ENCODE measurements around the gene CYP2A13.
"Not testable (repeated sequence)": the region's sequence is repeated elsewhere in the genome, so short reads cannot be mapped to it uniquely, and the experiment has no call there.

The CYP2A13 gene

GRCh38 chr19:41135390-41136384 lies 47.4 kb downstream of the CYP2A13 start:
- not testable (repeated sequence) for H3K79me2 ChIP-seq (ENCODE audit: control insufficient read depth, insufficient read depth, low read length, poor library complexity); H3K23ac ChIP-seq (ENCODE audit: low read length); H3K36me3 ChIP-seq (ENCODE audit: control insufficient read depth in 1 of 2, insufficient read depth in 2 of 2, low read length in 2 of 2); H3K27me3 ChIP-seq (ENCODE audit: insufficient read depth, low read length); H4K12ac ChIP-seq (ENCODE audit: low read depth, low read length); H3K9me3 ChIP-seq (ENCODE audit: insufficient read depth, low read depth, low read length); H3K27ac ChIP-seq (ENCODE audit: low read depth, low read length); H3K9ac ChIP-seq (ENCODE audit: low read length); H3K4ac ChIP-seq (ENCODE audit: low read depth, low read length); H3K4me1 ChIP-seq (ENCODE audit: control insufficient read depth in 1 of 2, insufficient read depth in 2 of 2, low read length in 2 of 2); H2BK120ac ChIP-seq (ENCODE audit: insufficient read depth, low read length, poor library complexity); H3K79me1 ChIP-seq (ENCODE audit: low read length); H3K18ac ChIP-seq (ENCODE audit: low read length); H3K14ac ChIP-seq (ENCODE audit: low read length); H2AK5ac ChIP-seq (ENCODE audit: low read length); H2BK5ac ChIP-seq (ENCODE audit: low read depth, low read length, poor library complexity); H2BK12ac ChIP-seq (ENCODE audit: low read length)
- peak overlapping the region; percentile 15 for H2AFZ ChIP-seq (ENCODE audit: insufficient read depth, low read length, poor library complexity)
- peak; percentile 52 to 60 for DNase-seq
- peak overlapping the region; percentile 45 for H4K91ac ChIP-seq (ENCODE audit: low read depth, low read length)
- H4K8ac ChIP-seq (ENCODE audit: low read depth, low read length), result peak overlapping the region; percentile 41
- peak overlapping the region; percentile 67 for H3K4me2 ChIP-seq (ENCODE audit: low read length)
- no CpG with 5 or more reads among the region's 76 CpGs for WGBS (ENCODE audit: extremely low coverage, insufficient coverage, insufficient read length)
- H3K4me3 ChIP-seq (ENCODE audit: low read depth, low read length), result peak overlapping the region; percentile 54

- Histone ChIP-seq H3K36me3 (ENCODE audit: control insufficient read depth in 1 of 2, insufficient read depth in 2 of 2, low read length in 2 of 2) (no peaks in the 10 kb centered on the region), H3K4ac (ENCODE audit: low read depth, low read length) (no peak overlapping the region), H3K27ac (ENCODE audit: low read depth, low read length) (no peak overlapping the region), H2BK120ac (ENCODE audit: insufficient read depth, low read length, poor library complexity) (no peak overlapping the region), H2BK12ac (ENCODE audit: low read length) (no peak overlapping the region), H3K79me1 (ENCODE audit: low read length) (peaks cover 2% of the 10 kb centered on the region), H3K4me3 (ENCODE audit: low read depth, low read length) (no peak overlapping the region), H3K9me3 (ENCODE audit: insufficient read depth, low read depth, low read length) (no peaks in the 10 kb centered on the region), H4K8ac (ENCODE audit: low read depth, low read length) (no peak overlapping the region), H2AK5ac (ENCODE audit: low read length) (no peak overlapping the region), H3K23ac (ENCODE audit: low read length) (no peak overlapping the region), H4K91ac (ENCODE audit: low read depth, low read length) (no peak overlapping the region), H3K14ac (ENCODE audit: low read length) (no peak overlapping the region), H3K18ac (ENCODE audit: low read length) (no peak overlapping the region), H3K27me3 (ENCODE audit: insufficient read depth, low read length) (no peaks in the 10 kb centered on the region), H3K79me2 (ENCODE audit: control insufficient read depth, insufficient read depth, low read length, poor library complexity) (no peaks in the 10 kb centered on the region), H3K9ac (ENCODE audit: low read length) (no peak overlapping the region), H4K12ac (ENCODE audit: low read depth, low read length) (no peak overlapping the region), H3K4me2 (ENCODE audit: low read length) (no peak overlapping the region), H2BK5ac (ENCODE audit: low read depth, low read length, poor library complexity) (no peak overlapping the region), H3K4me1 (ENCODE audit: control insufficient read depth in 1 of 2, insufficient read depth in 2 of 2, low read length in 2 of 2) (no peaks in the 10 kb centered on the region), H2AFZ (ENCODE audit: insufficient read depth, low read length, poor library complexity) (no peak overlapping the region)
- no peak for DNase-seq
- WGBS (ENCODE audit: extremely low coverage, insufficient coverage, insufficient read length), result no CpG with 5 or more reads among the region's 31 CpGs
Measured at GRCh38 chr19:41136636-41137455, 48.6 kb downstream of the CYP2A13 start.

GRCh38 chr19:41144403-41144802 lies 56.2 kb downstream of the CYP2A13 start:
- no peak overlapping the region for H3K18ac ChIP-seq (ENCODE audit: low read length)
- no peak overlapping the region for H3K27ac ChIP-seq (ENCODE audit: low read depth, low read length)
- no CpG with 5 or more reads among the region's 7 CpGs for WGBS (ENCODE audit: extremely low coverage, insufficient coverage, insufficient read length)
- no peaks in the 10 kb centered on the region for H3K4me1 ChIP-seq (ENCODE audit: control insufficient read depth in 1 of 2, insufficient read depth in 2 of 2, low read length in 2 of 2)
- no peak overlapping the region for H2AFZ ChIP-seq (ENCODE audit: insufficient read depth, low read length, poor library complexity)
- no peak overlapping the region for H4K91ac ChIP-seq (ENCODE audit: low read depth, low read length)
- H2BK12ac ChIP-seq (ENCODE audit: low read length), result no peak overlapping the region
- no peak overlapping the region for H3K4me2 ChIP-seq (ENCODE audit: low read length)
- no peak overlapping the region for H3K14ac ChIP-seq (ENCODE audit: low read length)
- H3K79me1 ChIP-seq (ENCODE audit: low read length), result no peaks in the 10 kb centered on the region
- no peaks in the 10 kb centered on the region for H3K9me3 ChIP-seq (ENCODE audit: insufficient read depth, low read depth, low read length)
- H4K12ac ChIP-seq (ENCODE audit: low read depth, low read length), result no peak overlapping the region
- H3K36me3 ChIP-seq (ENCODE audit: control insufficient read depth in 1 of 2, insufficient read depth in 2 of 2, low read length in 2 of 2), result no peaks in the 10 kb centered on the region
- H2AK5ac ChIP-seq (ENCODE audit: low read length), result no peak overlapping the region
- no peak overlapping the region for H3K4ac ChIP-seq (ENCODE audit: low read depth, low read length)
- no peaks in the 10 kb centered on the region for H3K79me2 ChIP-seq (ENCODE audit: control insufficient read depth, insufficient read depth, low read length, poor library complexity)
- no peak overlapping the region for H3K4me3 ChIP-seq (ENCODE audit: low read depth, low read length)
- H3K27me3 ChIP-seq (ENCODE audit: insufficient read depth, low read length), result no peaks in the 10 kb centered on the region
- peak; percentile 89 to 97 for DNase-seq
- no peak overlapping the region for H4K8ac ChIP-seq (ENCODE audit: low read depth, low read length)
- no peak overlapping the region for H3K9ac ChIP-seq (ENCODE audit: low read length)
- no peak overlapping the region for H2BK120ac ChIP-seq (ENCODE audit: insufficient read depth, low read length, poor library complexity)
- H3K23ac ChIP-seq (ENCODE audit: low read length), result no peak overlapping the region
- H2BK5ac ChIP-seq (ENCODE audit: low read depth, low read length, poor library complexity), result no peak overlapping the region
